Brain microvascular endothelial cell (primary cell): ENCODE measurements around the gene RPS27A.
"Not testable (repeated sequence)": the region's sequence is repeated elsewhere in the genome, so short reads cannot be mapped to it uniquely, and the experiment has no call there.

Experiments used
- DNase-seq: peaks from one replicate; pipeline ENCODE4 v3.0.0-alpha.2; 2020
- H3K27ac ChIP-seq: fragments of 250-450 bp; sonication (Bioruptor Pico); 2 replicates; pipeline ENCODE4 v1.5.1; 2020; ENCODE audit warnings: mild to moderate bottlenecking, moderate library complexity
- H3K27me3 ChIP-seq: fragments of 250-450 bp; sonication (Bioruptor Pico); replicated peaks from 2 replicates; pipeline ENCODE4 v1.5.1; 2020; ENCODE audit warnings: mild to moderate bottlenecking
- H3K36me3 ChIP-seq: fragments of 250-450 bp; sonication (Bioruptor Pico); replicated peaks from 2 replicates; pipeline ENCODE4 v1.5.1; 2020; ENCODE audit warnings: mild to moderate bottlenecking
- H3K4me3 ChIP-seq: 2 replicates; pipeline ENCODE4 v1.5.1; 2011; ENCODE audit warnings: low read depth, mild to moderate bottlenecking, control low read depth, low read length, moderate library complexity
- CTCF ChIP-seq: IDR thresholded peaks from 2 replicates; pipeline ENCODE4 v1.5.1; 2011; ENCODE audit warnings: low read depth, mild to moderate bottlenecking, moderate library complexity, low read length, control low read depth, inconsistent platforms; ENCODE audit errors: missing control alignments
- in situ Hi-C: cut with HindIII; loops from 2 replicates; pipeline ENCODE4 v1.10.0; 2017; ENCODE audit warnings: low sequenced_read_pairs, low pct_ligation_motif_present

Gene RPS27A

GRCh38 chr2:55204950-55205349, 27.5 kb upstream of the RPS27A start:
- DNase-seq: no peak
- Histone ChIP-seq H3K27ac (no peak overlapping the region), H3K36me3 (peaks cover 3% of the 10 kb centered on the region), H3K4me3 (no peak overlapping the region), H3K27me3 (no peaks in the 10 kb centered on the region)
- TF ChIP-seq CTCF: no peak
- in situ Hi-C loops: no loop called here

GRCh38 chr2:55213822-55214221, 18.7 kb upstream of the RPS27A start:
- Histone ChIP-seq H3K27me3 (no peaks in the 10 kb centered on the region), H3K36me3 (no peaks in the 10 kb centered on the region), H3K4me3 (no peak overlapping the region), H3K27ac (no peak overlapping the region)
- no peak for TF ChIP-seq CTCF
- in situ Hi-C loops: no loop called here
- DNase-seq: no peak

GRCh38 chr2:55223958-55224760, 8.3 kb upstream of the RPS27A start:
- no peak overlapping the region for H3K4me3 ChIP-seq
- no peaks in the 10 kb centered on the region for H3K36me3 ChIP-seq
- no peak for DNase-seq
- in situ Hi-C loops: no loop called here
- H3K27ac ChIP-seq: no peak overlapping the region
- no peak for TF ChIP-seq CTCF
- H3K27me3 ChIP-seq: no peaks in the 10 kb centered on the region

GRCh38 chr2:55224761-55225261, 7.7 kb upstream of the RPS27A start:
- Histone ChIP-seq H3K27me3 (no peaks in the 10 kb centered on the region), H3K4me3 (no peak overlapping the region), H3K27ac (no peak overlapping the region), H3K36me3 (no peaks in the 10 kb centered on the region)
- no peak for TF ChIP-seq CTCF
- no peak for DNase-seq
- in situ Hi-C loops: no loop called here

GRCh38 chr2:55225481-55226020, 6.9 kb upstream of the RPS27A start:
- Histone ChIP-seq H3K4me3 (no peak overlapping the region), H3K27me3 (no peaks in the 10 kb centered on the region), H3K27ac (no peak overlapping the region), H3K36me3 (no peaks in the 10 kb centered on the region)
- in situ Hi-C loops: no loop called here
- DNase-seq: no peak
- no peak for TF ChIP-seq CTCF

- H3K27ac ChIP-seq, DNase-seq, H3K4me3 ChIP-seq, H3K36me3 ChIP-seq, H3K27me3 ChIP-seq, in situ Hi-C loops: not testable (repeated sequence)
Observed at GRCh38 chr2:55227437-55228225, 4.9 kb upstream of the RPS27A start.
